ENCODE results near the gene CRTAC1.

The CRTAC1 gene

DNA sequence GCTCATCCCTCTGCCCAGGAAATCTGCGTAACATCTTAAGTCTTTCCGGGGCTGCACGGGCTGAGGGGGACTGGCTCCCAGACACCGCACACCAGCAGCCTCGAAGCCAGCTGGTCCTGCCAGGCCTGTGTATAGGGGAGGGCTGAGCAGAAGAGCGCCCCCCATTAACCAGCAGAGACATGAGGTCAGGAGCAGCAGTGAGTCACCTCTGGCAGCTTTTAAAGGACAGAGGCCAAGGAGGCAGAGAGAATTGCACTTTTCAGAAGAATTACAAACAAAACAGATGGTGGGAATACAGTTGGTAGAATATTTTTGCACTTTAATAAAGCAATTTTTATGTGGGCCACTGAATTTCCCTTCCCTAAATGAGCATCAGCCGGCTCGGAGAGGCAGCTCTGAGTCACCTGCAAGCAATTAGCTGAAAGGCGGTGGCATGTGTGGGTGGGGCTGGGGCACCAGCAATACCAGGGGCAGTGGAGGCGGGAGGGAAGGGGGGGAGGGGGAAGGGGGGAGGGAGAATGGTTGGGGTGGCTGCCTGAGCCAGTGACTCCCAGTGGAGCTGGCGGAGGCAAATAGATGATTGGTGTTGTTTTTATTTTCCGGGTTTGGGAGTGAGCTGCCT, 141.7 kb downstream of the CRTAC1 start:
- peak overlapping the region; percentile 9 for H3K4me2 ChIP-seq (ENCODE audit: low read length)
- no peak overlapping the region for H3K23ac ChIP-seq (ENCODE audit: low read length)
- H3K4me3 ChIP-seq (ENCODE audit: low read depth, low read length): no peak overlapping the region
- no peak overlapping the region for H3K18ac ChIP-seq (ENCODE audit: low read length)
- H3K4ac ChIP-seq (ENCODE audit: low read depth, low read length): no peak overlapping the region
- no peak overlapping the region for H4K12ac ChIP-seq (ENCODE audit: low read depth, low read length)
- H3K27me3 ChIP-seq (ENCODE audit: insufficient read depth, low read length): no peaks in the 10 kb centered on the region
- no peak overlapping the region for H2BK120ac ChIP-seq (ENCODE audit: insufficient read depth, low read length, poor library complexity)
- no peak overlapping the region for H3K27ac ChIP-seq (ENCODE audit: low read depth, low read length)
- no peaks in the 10 kb centered on the region for H3K79me1 ChIP-seq (ENCODE audit: low read length)
- no peaks in the 10 kb centered on the region for H3K79me2 ChIP-seq (ENCODE audit: control insufficient read depth, insufficient read depth, low read length, poor library complexity)
- H3K9me3 ChIP-seq (ENCODE audit: insufficient read depth, low read depth, low read length): peaks cover 7% of the 10 kb centered on the region
- peaks cover 5 to 8% of the 10 kb centered on the region in 2 experiments for H3K4me1 ChIP-seq (ENCODE audit: control insufficient read depth in 1 of 2, insufficient read depth in 2 of 2, low read length in 2 of 2)
- H2AFZ ChIP-seq (ENCODE audit: insufficient read depth, low read length, poor library complexity): no peak overlapping the region
- no peak overlapping the region for H2BK5ac ChIP-seq (ENCODE audit: low read depth, low read length, poor library complexity)
- no CpG with 5 or more reads among the region's 12 CpGs for WGBS (ENCODE audit: extremely low coverage, insufficient coverage, insufficient read length)
- no peak overlapping the region for H2AK5ac ChIP-seq (ENCODE audit: low read length)
- no peak overlapping the region for H3K14ac ChIP-seq (ENCODE audit: low read length)
- H3K9ac ChIP-seq (ENCODE audit: low read length): no peak overlapping the region
- no peak overlapping the region for H4K8ac ChIP-seq (ENCODE audit: low read depth, low read length)
- no peaks in the 10 kb centered on the region for H3K36me3 ChIP-seq (ENCODE audit: control insufficient read depth in 1 of 2, insufficient read depth in 2 of 2, low read length in 2 of 2)
- peak in 1 of 2 donors; percentile 14 for DNase-seq
- no peak overlapping the region for H2BK12ac ChIP-seq (ENCODE audit: low read length)
- H4K91ac ChIP-seq (ENCODE audit: low read depth, low read length): no peak overlapping the region

GRCh38 chr10:97888134-97888533, 142.3 kb downstream of the CRTAC1 start:
- no peaks in the 10 kb centered on the region for H3K27me3 ChIP-seq (ENCODE audit: insufficient read depth, low read length)
- H2AFZ ChIP-seq (ENCODE audit: insufficient read depth, low read length, poor library complexity): no peak overlapping the region
- no peak overlapping the region for H3K23ac ChIP-seq (ENCODE audit: low read length)
- no peaks in the 10 kb centered on the region for H3K36me3 ChIP-seq (ENCODE audit: control insufficient read depth in 1 of 2, insufficient read depth in 2 of 2, low read length in 2 of 2)
- no peak overlapping the region for H2BK12ac ChIP-seq (ENCODE audit: low read length)
- no peak overlapping the region for H4K12ac ChIP-seq (ENCODE audit: low read depth, low read length)
- H2BK5ac ChIP-seq (ENCODE audit: low read depth, low read length, poor library complexity): no peak overlapping the region
- H3K79me1 ChIP-seq (ENCODE audit: low read length): no peaks in the 10 kb centered on the region
- H3K79me2 ChIP-seq (ENCODE audit: control insufficient read depth, insufficient read depth, low read length, poor library complexity): no peaks in the 10 kb centered on the region
- no peak overlapping the region for H3K9ac ChIP-seq (ENCODE audit: low read length)
- 100% methylated on average over 1 of the region's 7 CpGs for WGBS (ENCODE audit: extremely low coverage, insufficient coverage, insufficient read length)
- H4K8ac ChIP-seq (ENCODE audit: low read depth, low read length): no peak overlapping the region
- H3K4ac ChIP-seq (ENCODE audit: low read depth, low read length): no peak overlapping the region
- DNase-seq: no peak
- H3K27ac ChIP-seq (ENCODE audit: low read depth, low read length): no peak overlapping the region
- H2AK5ac ChIP-seq (ENCODE audit: low read length): no peak overlapping the region
- no peak overlapping the region for H3K14ac ChIP-seq (ENCODE audit: low read length)
- H3K18ac ChIP-seq (ENCODE audit: low read length): no peak overlapping the region
- no peak overlapping the region for H3K4me3 ChIP-seq (ENCODE audit: low read depth, low read length)
- H2BK120ac ChIP-seq (ENCODE audit: insufficient read depth, low read length, poor library complexity): no peak overlapping the region
- peaks cover 5 to 8% of the 10 kb centered on the region in 2 experiments for H3K4me1 ChIP-seq (ENCODE audit: control insufficient read depth in 1 of 2, insufficient read depth in 2 of 2, low read length in 2 of 2)
- H3K4me2 ChIP-seq (ENCODE audit: low read length): no peak overlapping the region
- H3K9me3 ChIP-seq (ENCODE audit: insufficient read depth, low read depth, low read length): peaks cover 7% of the 10 kb centered on the region
- H4K91ac ChIP-seq (ENCODE audit: low read depth, low read length): no peak overlapping the region

DNA sequence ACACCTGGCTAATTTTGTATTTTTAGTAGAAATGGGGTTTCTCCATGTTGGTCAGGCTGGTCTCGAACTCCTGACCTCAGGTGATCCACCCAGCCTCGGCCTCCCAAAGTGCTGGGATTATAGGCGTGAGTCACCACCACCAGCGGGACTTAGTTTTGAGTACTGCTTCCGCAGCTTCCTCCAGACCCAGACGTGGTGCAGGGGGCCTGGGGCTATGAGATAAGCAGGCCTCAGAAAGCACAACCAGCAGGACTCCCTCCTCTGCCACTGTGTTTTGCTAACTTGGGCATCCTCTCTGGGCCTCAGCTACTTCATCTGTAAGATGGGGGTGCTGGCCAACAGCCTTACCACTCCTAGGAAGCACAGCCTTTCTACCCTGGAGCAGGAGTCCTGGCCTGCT, 143.0 kb downstream of the CRTAC1 start:
- Histone ChIP-seq H4K8ac (ENCODE audit: low read depth, low read length) (no peak overlapping the region), H3K27me3 (ENCODE audit: insufficient read depth, low read length) (no peaks in the 10 kb centered on the region), H2BK12ac (ENCODE audit: low read length) (no peak overlapping the region), H3K9ac (ENCODE audit: low read length) (no peak overlapping the region), H3K36me3 (ENCODE audit: control insufficient read depth in 1 of 2, insufficient read depth in 2 of 2, low read length in 2 of 2) (no peaks in the 10 kb centered on the region), H3K4me1 (ENCODE audit: control insufficient read depth in 1 of 2, insufficient read depth in 2 of 2, low read length in 2 of 2) (peaks cover 5 to 8% of the 10 kb centered on the region in 2 experiments), H2BK5ac (ENCODE audit: low read depth, low read length, poor library complexity) (no peak overlapping the region), H3K4ac (ENCODE audit: low read depth, low read length) (no peak overlapping the region), H3K23ac (ENCODE audit: low read length) (no peak overlapping the region), H3K9me3 (ENCODE audit: insufficient read depth, low read depth, low read length) (peaks cover 7% of the 10 kb centered on the region), H2AFZ (ENCODE audit: insufficient read depth, low read length, poor library complexity) (no peak overlapping the region), H2AK5ac (ENCODE audit: low read length) (no peak overlapping the region), H3K27ac (ENCODE audit: low read depth, low read length) (no peak overlapping the region), H2BK120ac (ENCODE audit: insufficient read depth, low read length, poor library complexity) (no peak overlapping the region), H3K79me2 (ENCODE audit: control insufficient read depth, insufficient read depth, low read length, poor library complexity) (no peaks in the 10 kb centered on the region), H3K79me1 (ENCODE audit: low read length) (no peaks in the 10 kb centered on the region), H3K14ac (ENCODE audit: low read length) (no peak overlapping the region), H4K91ac (ENCODE audit: low read depth, low read length) (no peak overlapping the region), H3K18ac (ENCODE audit: low read length) (no peak overlapping the region), H3K4me2 (ENCODE audit: low read length) (no peak overlapping the region), H3K4me3 (ENCODE audit: low read depth, low read length) (no peak overlapping the region), H4K12ac (ENCODE audit: low read depth, low read length) (no peak overlapping the region)
- no CpG with 5 or more reads among the region's 6 CpGs for WGBS (ENCODE audit: extremely low coverage, insufficient coverage, insufficient read length)
- DNase-seq: peak; percentile 20 to 33

DNA sequence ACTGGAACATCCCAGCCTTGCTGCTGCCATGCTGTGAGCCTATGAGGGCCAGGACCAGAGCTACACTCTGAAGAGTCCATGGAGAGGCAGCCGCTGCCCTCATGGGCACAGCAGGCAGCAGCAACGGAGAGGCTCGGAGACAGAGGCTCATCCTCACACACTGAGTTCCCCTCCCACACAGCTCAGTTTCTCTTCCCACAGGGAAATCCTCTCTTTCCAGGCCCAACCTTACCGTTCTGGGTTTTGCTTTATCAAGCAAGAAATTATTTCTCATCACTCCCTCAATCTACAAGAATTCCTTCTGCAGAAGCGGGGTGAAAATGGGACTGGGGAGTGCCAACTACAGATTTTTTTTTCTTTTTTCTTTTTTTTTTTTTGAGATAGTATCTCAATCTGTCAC, 144.1 kb downstream of the CRTAC1 start:
- Histone ChIP-seq H4K8ac (ENCODE audit: low read depth, low read length) (no peak overlapping the region), H2AFZ (ENCODE audit: insufficient read depth, low read length, poor library complexity) (no peak overlapping the region), H3K79me2 (ENCODE audit: control insufficient read depth, insufficient read depth, low read length, poor library complexity) (no peaks in the 10 kb centered on the region), H3K18ac (ENCODE audit: low read length) (no peak overlapping the region), H3K9me3 (ENCODE audit: insufficient read depth, low read depth, low read length) (peaks cover 5% of the 10 kb centered on the region), H3K4ac (ENCODE audit: low read depth, low read length) (no peak overlapping the region), H3K27ac (ENCODE audit: low read depth, low read length) (no peak overlapping the region), H2BK12ac (ENCODE audit: low read length) (no peak overlapping the region), H2BK120ac (ENCODE audit: insufficient read depth, low read length, poor library complexity) (no peak overlapping the region), H3K36me3 (ENCODE audit: control insufficient read depth in 1 of 2, insufficient read depth in 2 of 2, low read length in 2 of 2) (no peaks in the 10 kb centered on the region), H3K4me2 (ENCODE audit: low read length) (no peak overlapping the region), H3K23ac (ENCODE audit: low read length) (no peak overlapping the region), H3K14ac (ENCODE audit: low read length) (no peak overlapping the region), H3K4me3 (ENCODE audit: low read depth, low read length) (no peak overlapping the region), H2AK5ac (ENCODE audit: low read length) (no peak overlapping the region), H4K91ac (ENCODE audit: low read depth, low read length) (no peak overlapping the region), H3K9ac (ENCODE audit: low read length) (no peak overlapping the region), H3K27me3 (ENCODE audit: insufficient read depth, low read length) (no peaks in the 10 kb centered on the region), H3K4me1 (ENCODE audit: control insufficient read depth in 1 of 2, insufficient read depth in 2 of 2, low read length in 2 of 2) (peaks cover 5 to 8% of the 10 kb centered on the region in 2 experiments), H2BK5ac (ENCODE audit: low read depth, low read length, poor library complexity) (no peak overlapping the region), H4K12ac (ENCODE audit: low read depth, low read length) (no peak overlapping the region), H3K79me1 (ENCODE audit: low read length) (no peaks in the 10 kb centered on the region)
- DNase-seq: no peak
- no CpG with 5 or more reads among the region's 5 CpGs for WGBS (ENCODE audit: extremely low coverage, insufficient coverage, insufficient read length)

All from trophoblast cell (in vitro differentiated cells and primary cell).